Measurements from ENCODE around the gene RNF212B. TPM values are rescaled to one million over a fixed set of nuclear protein-coding genes. Genes with fewer than 3 reads are reported as not detected.
A peak's percentile ranks its signal among the peaks of the same experiment; 100 is the strongest.
"Not testable (repeated sequence)": the region's sequence is repeated elsewhere in the genome, so short reads cannot be mapped to it uniquely, and the experiment has no call there.

The RNF212B gene, protein sequence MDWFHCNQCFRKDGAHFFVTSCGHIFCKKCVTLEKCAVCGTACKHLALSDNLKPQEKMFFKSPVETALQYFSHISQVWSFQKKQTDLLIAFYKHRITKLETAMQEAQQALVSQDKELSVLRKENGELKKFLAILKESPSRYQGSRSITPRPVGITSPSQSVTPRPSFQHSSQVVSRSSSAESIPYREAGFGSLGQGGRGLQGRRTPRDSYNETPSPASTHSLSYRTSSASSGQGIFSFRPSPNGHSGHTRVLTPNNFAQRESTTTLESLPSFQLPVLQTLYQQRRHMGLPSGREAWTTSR
- total RNA-seq (not detected), polyA plus RNA-seq (not detected)
- long read RNA-seq, donor 1, result 0 reads
- long read RNA-seq, donor 2, result 0 reads
- long read RNA-seq, donor 3, result 0 reads
- long read RNA-seq, donor 4, result 0 reads
- long read RNA-seq, donor 5, result 0 reads
- long read RNA-seq, donor 6, result 0 reads
- long read RNA-seq, donor 7, result 0 reads
- long read RNA-seq, donor 8, result 0 reads
- long read RNA-seq, donor 9, result 0 reads
- long read RNA-seq, donor 10, result 0 reads

- H3K9me3 ChIP-seq (replicated peaks in 1 of 3), result no peaks in the 10 kb centered on the region
- DNase-seq, result peak; percentile 75 to 90 (median 85)
- no peaks in the 10 kb centered on the region for H3K36me3 ChIP-seq (replicated peaks in 1 of 2)
- H3K27ac ChIP-seq, result peak within 1 kb of the TSS in 1 of 5 donors; percentile 20
- peak within 1 kb of the TSS in 1 of 4 donors; percentile 52 for H3K4me3 ChIP-seq
- TF ChIP-seq, protein P1, sequence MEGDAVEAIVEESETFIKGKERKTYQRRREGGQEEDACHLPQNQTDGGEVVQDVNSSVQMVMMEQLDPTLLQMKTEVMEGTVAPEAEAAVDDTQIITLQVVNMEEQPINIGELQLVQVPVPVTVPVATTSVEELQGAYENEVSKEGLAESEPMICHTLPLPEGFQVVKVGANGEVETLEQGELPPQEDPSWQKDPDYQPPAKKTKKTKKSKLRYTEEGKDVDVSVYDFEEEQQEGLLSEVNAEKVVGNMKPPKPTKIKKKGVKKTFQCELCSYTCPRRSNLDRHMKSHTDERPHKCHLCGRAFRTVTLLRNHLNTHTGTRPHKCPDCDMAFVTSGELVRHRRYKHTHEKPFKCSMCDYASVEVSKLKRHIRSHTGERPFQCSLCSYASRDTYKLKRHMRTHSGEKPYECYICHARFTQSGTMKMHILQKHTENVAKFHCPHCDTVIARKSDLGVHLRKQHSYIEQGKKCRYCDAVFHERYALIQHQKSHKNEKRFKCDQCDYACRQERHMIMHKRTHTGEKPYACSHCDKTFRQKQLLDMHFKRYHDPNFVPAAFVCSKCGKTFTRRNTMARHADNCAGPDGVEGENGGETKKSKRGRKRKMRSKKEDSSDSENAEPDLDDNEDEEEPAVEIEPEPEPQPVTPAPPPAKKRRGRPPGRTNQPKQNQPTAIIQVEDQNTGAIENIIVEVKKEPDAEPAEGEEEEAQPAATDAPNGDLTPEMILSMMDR (IDR thresholded peaks at IDR 0.05), result no peak
- no peak for TF ChIP-seq POLR2A (IDR thresholded peaks at IDR 0.05)
- no peaks in the 10 kb centered on the region for H3K27me3 ChIP-seq
- WGBS, 4 donors, result 27 to 39% (median 30%) methylated on average over 31 to 39 of the region's 39 CpGs
- intact Hi-C loops (cut with DNase I), result no loop called here
- H3K4me1 ChIP-seq (replicated peaks in 1 of 2), result peaks cover 0 to 5% of the 10 kb centered on the region in 2 donors
These were observed at the start of gene RNF212B for GRCh38 chr14:23237772-23238594. RNF212B (plus strand) TSS chr14:23237936; CDS start chr14:23240346, 2,410 bp downstream.

GRCh38 chr14:23193432-23193831, 44.3 kb upstream of the RNF212B start:
- no peak for DNase-seq
- 62 to 73% (median 64%) methylated on average over 3 of the region's 3 CpGs for WGBS, 4 donors
- intact Hi-C loops (cut with DNase I), result no loop called here
- Histone ChIP-seq H3K36me3 (replicated peaks in 1 of 2) (no peaks in the 10 kb centered on the region), H3K27ac (no peak overlapping the region), H3K4me1 (replicated peaks in 1 of 2) (no peaks in the 10 kb centered on the region), H3K27me3 (no peaks in the 10 kb centered on the region), H3K9me3 (replicated peaks in 1 of 3) (no peaks in the 10 kb centered on the region), H3K4me3 (no peak overlapping the region)
- TF ChIP-seq, protein P1 (IDR thresholded peaks at IDR 0.05), result no peak
- TF ChIP-seq POLR2A (IDR thresholded peaks at IDR 0.05), result no peak

DNA sequence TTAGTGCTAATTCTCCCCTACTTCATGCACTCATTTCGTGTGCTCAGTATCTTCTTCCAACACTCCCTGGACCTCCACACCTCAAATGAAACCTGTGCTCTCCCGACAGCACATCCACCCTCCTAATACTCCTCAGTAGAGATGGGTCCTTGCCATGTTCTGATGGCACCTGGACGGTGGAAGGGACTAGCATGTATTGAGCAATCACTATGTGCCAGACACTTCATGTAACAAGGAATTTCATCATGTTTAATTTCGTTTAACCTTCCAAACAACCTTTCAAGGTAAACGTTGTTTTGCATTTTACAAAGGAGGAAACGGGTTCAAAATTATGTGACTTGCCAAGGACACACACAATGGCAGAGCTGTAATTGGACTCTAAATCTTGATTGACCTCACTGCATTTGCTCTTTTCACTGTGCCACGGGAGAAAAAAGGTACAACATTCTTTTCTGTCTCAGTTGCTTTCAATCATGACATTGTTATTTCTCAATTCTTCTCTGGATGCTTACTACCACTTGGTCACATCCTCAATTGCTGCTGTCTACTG, 42.1 kb upstream of the RNF212B start:
- Histone ChIP-seq H3K27me3 (no peaks in the 10 kb centered on the region), H3K9me3 (replicated peaks in 1 of 3) (no peaks in the 10 kb centered on the region), H3K36me3 (replicated peaks in 1 of 2) (no peaks in the 10 kb centered on the region), H3K4me1 (replicated peaks in 1 of 2) (no peaks in the 10 kb centered on the region), H3K4me3 (no peak overlapping the region), H3K27ac (no peak overlapping the region)
- no peak for DNase-seq
- WGBS, 4 donors, result 44 to 51% (median 48%) methylated on average over 7 of the region's 7 CpGs
- TF ChIP-seq, protein P1 (IDR thresholded peaks at IDR 0.05), result no peak
- no peak for TF ChIP-seq POLR2A (IDR thresholded peaks at IDR 0.05)
- intact Hi-C loops (cut with DNase I), result no loop called here

GRCh38 chr14:23196487-23196886, 41.2 kb upstream of the RNF212B start:
- intact Hi-C loops (cut with DNase I), result not testable (repeated sequence)
- 88 to 100% (median 89%) methylated on average over 2 of the region's 2 CpGs for whole genome bisulfite sequencing, 4 donors

DNA sequence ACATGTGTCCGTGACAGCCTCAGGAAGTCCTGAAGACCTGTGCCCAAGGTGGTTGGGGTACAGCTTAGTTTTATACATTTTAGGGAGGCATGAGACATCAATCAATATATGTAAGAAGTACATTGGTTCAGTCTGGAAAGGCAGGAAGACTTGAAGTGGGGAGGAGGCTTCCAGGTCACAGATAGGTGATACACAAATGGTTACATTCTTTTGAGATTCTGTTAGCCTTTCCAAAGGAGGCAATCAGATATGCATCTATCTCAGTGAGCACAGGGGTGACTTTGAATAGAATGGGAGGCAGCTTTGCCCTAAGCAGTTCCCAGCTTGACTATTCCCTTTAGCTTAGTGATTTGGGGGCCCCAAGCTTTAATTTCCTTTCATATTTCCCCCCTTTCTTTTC, 38.6 kb upstream of the RNF212B start:
- H3K4me1 ChIP-seq (replicated peaks in 1 of 2); DNase-seq; H3K27ac ChIP-seq; H3K4me3 ChIP-seq; H3K27me3 ChIP-seq; intact Hi-C loops (cut with DNase I); H3K36me3 ChIP-seq (replicated peaks in 1 of 2); H3K9me3 ChIP-seq (replicated peaks in 1 of 3): not testable (repeated sequence)
- 64 to 94% (median 80%) methylated on average over 1 of the region's 1 CpG for WGBS, 4 donors

More at GRCh38 chr14:23196487-23196886, 41.2 kb upstream of the RNF212B start:
- not testable (repeated sequence) for H3K4me1 ChIP-seq (replicated peaks in 1 of 2); H3K27me3 ChIP-seq; H3K36me3 ChIP-seq (replicated peaks in 1 of 2); H3K4me3 ChIP-seq; H3K27ac ChIP-seq; H3K9me3 ChIP-seq (replicated peaks in 1 of 3); DNase-seq

Measured in adrenal gland (tissue), 19 donors.